Activated CD8-positive, alpha-beta T cell treated with anti-CD3 and anti-CD28 coated beads, Interleukin-2, amount 10 ng/mL, durations not matched to agents 7 days and 5 days (primary cell): Measurements from ENCODE around the gene CD40. TPM values are rescaled to one million over a fixed set of nuclear protein-coding genes. Genes with fewer than 3 reads are reported as not detected.

ENCODE experiments used
- ATAC-seq: fragments of 150-1000 bp; cut with Tn5 transposase; one replicate; pipeline ENCODE4 v1.10.0; 2021; ENCODE audit warnings: moderate library complexity
- CTCF ChIA-PET: fragments of 350-600 bp; sonication (Branson Sonifier 250); formaldehyde crosslinking; loops from one replicate; lab custom pipeline; 2021; ENCODE audit warnings: antibody characterized with exemption; lab: Charles Lee
- POLR2A ChIA-PET: fragments of 350-600 bp; sonication (Branson Sonifier 250); formaldehyde crosslinking; loops from one replicate; lab custom pipeline; 2021; ENCODE audit warnings: antibody characterized with exemption; lab: Charles Lee
- DNase-seq: peaks from one replicate; pipeline ENCODE4 v3.0.0-alpha.2; 2020
- H3K27ac Mint-ChIP-seq: one replicate; pipeline ENCODE4 v1.8.0; 2021; ENCODE audit warnings: mild to moderate bottlenecking, mixed read lengths
- H3K27me3 Mint-ChIP-seq: one replicate; pipeline ENCODE4 v1.8.0; 2021; ENCODE audit warnings: low read depth, mixed read lengths
- H3K36me3 Mint-ChIP-seq: one replicate; pipeline ENCODE4 v1.8.0; 2021; ENCODE audit warnings: low read depth, mixed read lengths
- H3K4me1 Mint-ChIP-seq: one replicate; pipeline ENCODE4 v1.8.0; 2021; ENCODE audit warnings: low read depth, mixed read lengths
- H3K4me3 Mint-ChIP-seq: one replicate; pipeline ENCODE4 v1.8.0; 2021; ENCODE audit warnings: mild to moderate bottlenecking, mixed read lengths
- H3K9me3 Mint-ChIP-seq: one replicate; pipeline ENCODE4 v1.8.0; 2022; ENCODE audit warnings: mixed read lengths; ENCODE audit not compliant: insufficient read depth
- total RNA-seq, 2 experiments: library from RNA; stranded (reverse); gene quantifications; one replicate each; pipeline ENCODE4 v1.2.3, GENCODE V29; 2021

CD40 gene
- total RNA-seq, 2 experiments from 2014 or later = 0.94 to 1.0 TPM

- peaks cover 20% of the 10 kb centered on the region for H3K27me3 Mint-ChIP-seq
- no peaks in the 10 kb centered on the region for H3K4me1 Mint-ChIP-seq
- POLR2A ChIA-PET = no interaction called here
- no peaks in the 10 kb centered on the region for H3K36me3 Mint-ChIP-seq
- H3K9me3 Mint-ChIP-seq = no peaks in the 10 kb centered on the region
- no peak overlapping the region for H3K4me3 Mint-ChIP-seq
- no peak for ATAC-seq
- CTCF ChIA-PET = no interaction called here
- DNase-seq = no peak
- H3K27ac Mint-ChIP-seq = no peak overlapping the region
Observed at GRCh38 chr20:46178891-46179290, 60.8 kb downstream of the CD40 start.

Other genes with a start within 250 kb of the CD40 start
- 1 to 10 TPM; 7.0 TPM for gene ZSWIM1, start 237.1 kb upstream of the CD40 start, total RNA-seq
- 1 to 10 TPM in 1 of 2 experiments, under 1 TPM in 1; 0.76 to 1.4 TPM for gene SPATA25, start 230.7 kb upstream of the CD40 start, total RNA-seq
- gene NEURL2, start 227.1 kb upstream of the CD40 start, total RNA-seq = 1 to 10 TPM; 1.1 to 1.3 TPM
- gene CTSA, start 227.0 kb upstream of the CD40 start, total RNA-seq = 10 to 100 TPM; 63.4 to 64.1 TPM
- gene PLTP, start 206.2 kb upstream of the CD40 start, total RNA-seq = 1 to 10 TPM; 2.2 to 2.8 TPM
- 10 to 100 TPM; 40.3 to 41.2 TPM for gene PCIF1, start 183.6 kb upstream of the CD40 start, total RNA-seq
- gene ZNF335, start 146.1 kb upstream of the CD40 start, total RNA-seq = 10 to 100 TPM; 33.1 to 34.5 TPM
- not detected for gene MMP9, start 109.4 kb upstream of the CD40 start, total RNA-seq
- 1 to 10 TPM; 1.3 to 1.7 TPM for gene SLC12A5, start 89.1 kb upstream of the CD40 start, total RNA-seq
- gene NCOA5, start 28.4 kb upstream of the CD40 start, total RNA-seq = 10 to 100 TPM; 30.3 to 30.9 TPM
- not detected for gene CDH22, start 190.2 kb downstream of the CD40 start, total RNA-seq